Hypothalamus (tissue), 51 donors: ENCODE results near the gene EIF2AK2.
A peak's percentile ranks its signal among the peaks of the same experiment; 100 is the strongest.
"Not testable (repeated sequence)": the region's sequence is repeated elsewhere in the genome, so short reads cannot be mapped to it uniquely, and the experiment has no call there.

ENCODE experiments used
- DNase-seq, 51 donors: peaks; one replicate each; lab custom pipeline; 2025; lab: John Stamatoyannopoulos, UW

Gene EIF2AK2

GRCh38 chr2:37156857-37157714 lies at the start of gene EIF2AK2:
TSS of gene EIF2AK2 (minus strand) at chr2:37156980. CDS start at chr2:37147806, 9,174 bp downstream.
- DNase-seq = peak in 50 of 51 donors; percentile 21 to 84 (median 53)

GRCh38 chr2:37205689-37206341 lies 49.0 kb upstream of the EIF2AK2 start:
- no peak for DNase-seq

GRCh38 chr2:37205071-37205661 lies 48.4 kb upstream of the EIF2AK2 start:
- not testable (repeated sequence) for DNase-seq

- no peak for DNase-seq
Observed at GRCh38 chr2:37203708-37204107, 46.9 kb upstream of the EIF2AK2 start.

- no peak for DNase-seq
Observed at GRCh38 chr2:37201766-37202165, 45.0 kb upstream of the EIF2AK2 start.

- DNase-seq = no peak
Observed at GRCh38 chr2:37201208-37201607, 44.4 kb upstream of the EIF2AK2 start.

- no peak for DNase-seq
Observed at GRCh38 chr2:37198681-37199065, 41.9 kb upstream of the EIF2AK2 start.

- DNase-seq = peak; percentile 27 to 90 (median 70)
Observed at GRCh38 chr2:37196320-37197195, 39.8 kb upstream of the EIF2AK2 start, which contains the start of gene CEBPZOS. TSS of gene CEBPZOS (plus strand) at chr2:37196496. CDS start at chr2:37199705, 3,209 bp downstream.

GRCh38 chr2:37195862-37196319 lies 39.1 kb upstream of the EIF2AK2 start:
- DNase-seq = not testable (repeated sequence)

GRCh38 chr2:37192551-37192950 lies 35.8 kb upstream of the EIF2AK2 start:
- DNase-seq = no peak

- DNase-seq = no peak
Observed at GRCh38 chr2:37191747-37192146, 35.0 kb upstream of the EIF2AK2 start.

- no peak for DNase-seq
Observed at GRCh38 chr2:37191253-37191652, 34.5 kb upstream of the EIF2AK2 start.

GRCh38 chr2:37190290-37190689 lies 33.5 kb upstream of the EIF2AK2 start:
- DNase-seq = no peak

GRCh38 chr2:37189452-37190153 lies 32.8 kb upstream of the EIF2AK2 start:
- peak in 4 of 51 donors; percentile 6 to 51 (median 18) for DNase-seq

GRCh38 chr2:37188570-37188969 lies 31.8 kb upstream of the EIF2AK2 start, which contains the start of gene SULT6B1:
TSS of gene SULT6B1 (minus strand) at chr2:37188670. CDS start at chr2:37188640, 30 bp downstream.
- DNase-seq = no peak

GRCh38 chr2:37181726-37182684 lies 25.2 kb upstream of the EIF2AK2 start:
- no peak for DNase-seq

GRCh38 chr2:37180640-37181039 lies 23.9 kb upstream of the EIF2AK2 start:
- DNase-seq = no peak

- no peak for DNase-seq
Observed at GRCh38 chr2:37180006-37180639, 23.3 kb upstream of the EIF2AK2 start.
